WTC11 (cell line): Measurements from ENCODE around the gene SLC25A12. TPM values are rescaled to one million over a fixed set of nuclear protein-coding genes. Genes with fewer than 3 reads are reported as not detected.

Experiments
- ATAC-seq: fragments of 200-7000 bp; cut with Tn5 transposase; 2 replicates; pipeline ENCODE4 v1.10.0; 2021; ENCODE audit warnings: mild to moderate bottlenecking, moderate library complexity
- CTCF ChIA-PET: fragments of 300-600 bp; sonication (Branson Sonifier 250); formaldehyde crosslinking; loops from one replicate; lab custom pipeline; 2021; ENCODE audit warnings: antibody characterized with exemption; lab: Charles Lee
- POLR2A ChIA-PET: fragments of 350-600 bp; sonication (Branson Sonifier 250); formaldehyde crosslinking; loops from one replicate; lab custom pipeline; 2021; ENCODE audit warnings: antibody characterized with exemption; lab: Charles Lee
- DNase-seq: peaks from one replicate; pipeline ENCODE4 v3.0.0; 2021; ENCODE audit warnings: low spot score
- H3K27ac Mint-ChIP-seq: 2 replicates; pipeline ENCODE4 v1.8.0; 2021; ENCODE audit warnings: mixed read lengths
- H3K27me3 Mint-ChIP-seq: 2 replicates; pipeline ENCODE4 v1.8.0; 2021; ENCODE audit warnings: low read depth, mild to moderate bottlenecking, moderate library complexity, mixed read lengths
- H3K36me3 Mint-ChIP-seq: 2 replicates; pipeline ENCODE4 v1.8.0; 2021; ENCODE audit warnings: mixed read lengths
- H3K4me1 Mint-ChIP-seq: 2 replicates; pipeline ENCODE4 v1.8.0; 2022; ENCODE audit warnings: mixed read lengths
- H3K4me3 Mint-ChIP-seq: 2 replicates; pipeline ENCODE4 v1.8.0; 2021; ENCODE audit warnings: mild to moderate bottlenecking, moderate library complexity, mixed read lengths
- H3K9me3 Mint-ChIP-seq: 2 replicates; pipeline ENCODE4 v1.8.0; 2021; ENCODE audit warnings: mixed read lengths
- NFATC4 ChIP-seq: fragments of 250-450 bp; sonication (Bioruptor Pico); IDR thresholded peaks from 2 replicates; pipeline ENCODE4 v1.9.0; 2021; ENCODE audit warnings: mild to moderate bottlenecking
- ZNF263 ChIP-seq: sonication (generic); formaldehyde crosslinking; IDR thresholded peaks from 2 replicates; pipeline ENCODE4 v1.8.1; 2022; ENCODE audit warnings: low read depth, mild to moderate bottlenecking, moderate library complexity, missing genetic modification reagents
- ZNF423 ChIP-seq: fragments of 250-450 bp; sonication (Bioruptor Pico); IDR thresholded peaks from 2 replicates; pipeline ENCODE4 v2.1.2; 2022; ENCODE audit warnings: mild to moderate bottlenecking, moderate library complexity
- total RNA-seq: library from RNA; stranded (reverse); gene quantifications from 3 replicates; pipeline ENCODE4 v1.2.3, GENCODE V29; 2021

SLC25A12 gene
- total RNA-seq, 1 experiment from 2014 or later = 9.0 TPM

GRCh38 chr2:171735991-171736710, 157.9 kb downstream of the SLC25A12 start:
- Mint-ChIP-seq H3K9me3 (0 out of 2 replicates have a peak, but pooled peaks cover 3% of the 10 kb centered on the region), H3K36me3 (peaks cover 23% of the 10 kb centered on the region), H3K27me3 (no peaks in the 10 kb centered on the region), H3K27ac (no peak overlapping the region), H3K4me1 (no peaks in the 10 kb centered on the region), H3K4me3 (no peak overlapping the region)
- no peak for ATAC-seq
- DNase-seq = no peak
- ChIA-PET CTCF (no interaction called here), POLR2A (no interaction called here)
- TF ChIP-seq ZNF423 (CRISPR knock-in tag) (no peak), NFATC4 (no peak), ZNF263 (CRISPR knock-in tag) (no peak)

Other genes starting within 250 kb of the SLC25A12 start
- gene DYNC1I2, start 206.8 kb downstream of the SLC25A12 start, total RNA-seq = 67.9 to 73.7 TPM (median 69.1 TPM) in 3 replicates
- 50.6 to 58.9 TPM (median 54.5 TPM) in 3 replicates for gene HAT1, start 28.2 kb upstream of the SLC25A12 start, total RNA-seq
- gene METAP1D, start 105.7 kb upstream of the SLC25A12 start, total RNA-seq = 4.7 to 6.0 TPM (median 5.1 TPM) in 3 replicates
- gene DLX1, start 191.3 kb upstream of the SLC25A12 start, total RNA-seq = not detected in 3 replicates
- 0.28 to 0.64 TPM (median 0.55 TPM) in 3 replicates for gene DLX2, start 208.7 kb upstream of the SLC25A12 start, total RNA-seq